Measurements from ENCODE around the gene FBXL16.
"Not testable (repeated sequence)": the region's sequence is repeated elsewhere in the genome, so short reads cannot be mapped to it uniquely, and the experiment has no call there.

Gene FBXL16

DNA sequence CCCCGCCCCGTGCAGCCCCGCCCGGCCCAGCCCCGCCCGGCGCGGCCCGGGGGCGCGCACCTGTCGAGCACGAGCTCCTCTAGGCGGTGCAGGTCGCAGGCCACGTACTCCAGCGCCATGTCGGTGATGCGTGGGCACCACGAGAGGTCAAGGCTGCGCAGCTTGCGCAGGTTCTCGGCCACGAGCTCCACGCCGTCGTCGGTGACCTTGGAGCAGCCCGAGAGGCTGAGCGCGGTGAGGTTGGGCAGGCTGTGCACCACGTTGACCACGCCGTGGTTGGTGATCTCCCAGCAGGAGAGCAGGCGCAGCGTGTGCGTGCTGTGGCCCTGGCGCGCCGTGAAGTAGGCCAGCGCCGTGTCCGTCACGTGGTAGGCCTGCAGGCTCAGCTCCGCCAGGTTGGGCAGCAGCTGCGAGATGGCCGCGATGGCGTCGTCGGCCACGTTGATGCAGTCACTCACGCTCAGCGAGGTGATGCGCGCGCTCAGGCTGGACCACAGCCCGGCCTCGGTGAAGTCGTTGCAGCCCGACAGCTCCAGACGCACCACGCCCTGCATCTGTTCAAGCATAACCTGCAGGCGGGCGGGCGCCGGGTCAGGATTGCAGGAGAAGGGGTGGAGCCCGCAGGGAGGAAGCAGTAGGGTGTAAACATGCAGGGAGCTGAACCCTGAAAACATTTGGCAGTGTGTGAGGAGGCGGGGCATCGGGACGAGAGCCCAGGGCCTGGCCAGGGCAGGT lies 10.1 kb downstream of the FBXL16 start:
- DNase-seq (ENCODE audit: low read depth, low spot score): peak; percentile 28

DNA sequence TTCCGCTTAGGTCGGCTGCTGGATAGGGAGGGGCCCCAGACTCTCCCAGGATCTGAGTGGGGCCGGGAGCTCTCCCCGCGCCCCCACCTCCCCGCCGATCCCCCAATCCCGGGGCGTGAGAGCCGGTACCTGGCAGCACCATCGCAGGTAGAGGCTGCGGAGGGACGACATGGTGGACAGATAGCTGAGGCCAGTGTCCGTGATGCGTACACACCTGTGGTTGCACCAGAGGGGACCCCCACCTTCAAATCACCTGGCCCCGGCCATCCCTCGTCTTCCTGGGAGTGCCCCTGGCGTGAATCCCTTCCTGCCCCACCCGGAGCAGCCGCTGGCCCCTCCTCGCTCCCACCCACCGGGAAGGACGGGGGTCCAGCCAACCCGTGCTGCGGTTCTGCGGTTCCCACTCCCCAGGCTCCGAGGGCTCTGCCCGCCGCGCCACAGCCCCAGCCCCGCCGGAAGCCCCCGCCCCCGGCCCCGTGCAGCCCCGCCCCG lies 10.7 kb downstream of the FBXL16 start:
- H3K4me3 ChIP-seq (ENCODE audit: low read length): peak overlapping the region; percentile 63
- no peak for DNase-seq (ENCODE audit: low read depth, low spot score)

More for the DNA sequence above, 10.1 kb downstream of the FBXL16 start:
- H3K4me3 ChIP-seq (ENCODE audit: low read length): peak overlapping the region; percentile 63

DNA sequence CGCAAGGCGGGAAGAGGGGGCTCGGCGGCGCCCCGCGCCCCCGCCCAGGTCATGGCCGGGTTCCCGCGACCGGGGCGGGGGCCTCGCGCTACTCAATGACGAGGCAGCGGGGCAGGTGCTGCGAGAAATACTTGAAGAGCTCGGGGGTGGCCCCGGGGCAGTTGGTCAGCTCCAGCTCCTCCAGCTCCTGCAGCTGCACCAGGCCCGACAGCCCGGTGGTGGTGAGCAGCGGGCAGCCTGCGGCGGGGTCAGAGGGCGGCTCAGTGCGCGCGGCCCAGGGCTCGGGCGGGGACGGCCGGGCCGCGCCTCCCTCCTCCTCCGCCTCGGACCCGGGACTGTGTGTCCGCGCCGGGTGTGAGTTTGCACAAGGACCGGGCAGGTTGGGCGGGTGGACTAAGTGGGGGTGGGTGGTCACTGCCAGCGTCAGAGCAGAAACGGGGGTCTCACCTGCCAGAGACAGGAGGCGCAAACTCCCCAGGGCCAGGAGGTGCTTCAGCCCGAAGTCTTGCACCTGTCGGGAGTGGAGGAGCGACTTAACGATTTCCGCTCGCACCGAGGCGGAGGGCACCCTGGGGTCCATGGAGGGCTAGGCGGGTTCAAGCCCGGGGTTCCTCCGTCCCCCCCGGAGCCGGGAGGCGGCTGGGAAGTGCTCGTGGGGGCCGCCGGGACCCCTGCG lies 11.3 kb downstream of the FBXL16 start:
- H3K4me3 ChIP-seq (ENCODE audit: low read length): peak overlapping the region; percentile 63

DNA sequence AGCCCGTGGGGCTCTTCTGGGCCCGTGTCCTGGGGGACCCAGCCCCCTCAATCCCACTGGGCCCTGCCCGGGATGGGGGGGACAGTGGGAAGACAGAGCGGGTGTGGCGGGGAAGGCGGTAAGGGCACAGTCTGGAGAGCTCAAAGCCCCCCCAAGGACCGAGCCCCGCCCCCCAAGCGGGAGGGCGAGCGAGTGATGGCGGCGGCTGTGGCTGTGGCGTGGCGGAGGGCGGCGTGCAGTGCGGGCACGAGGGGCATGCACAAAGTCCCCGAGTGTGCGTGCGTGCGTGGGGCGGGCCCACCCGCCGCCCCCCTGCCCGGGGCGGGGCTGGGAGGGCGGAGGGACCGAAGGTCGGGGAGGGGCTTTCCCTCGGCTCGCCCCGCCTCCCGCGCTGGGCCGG lies 11.8 kb downstream of the FBXL16 start:
- no peak overlapping the region for H3K4me3 ChIP-seq (ENCODE audit: low read length)
- DNase-seq (ENCODE audit: low read depth, low spot score): no peak

More for the DNA sequence above, 11.3 kb downstream of the FBXL16 start:
- DNase-seq (ENCODE audit: low read depth, low spot score): no peak

DNA sequence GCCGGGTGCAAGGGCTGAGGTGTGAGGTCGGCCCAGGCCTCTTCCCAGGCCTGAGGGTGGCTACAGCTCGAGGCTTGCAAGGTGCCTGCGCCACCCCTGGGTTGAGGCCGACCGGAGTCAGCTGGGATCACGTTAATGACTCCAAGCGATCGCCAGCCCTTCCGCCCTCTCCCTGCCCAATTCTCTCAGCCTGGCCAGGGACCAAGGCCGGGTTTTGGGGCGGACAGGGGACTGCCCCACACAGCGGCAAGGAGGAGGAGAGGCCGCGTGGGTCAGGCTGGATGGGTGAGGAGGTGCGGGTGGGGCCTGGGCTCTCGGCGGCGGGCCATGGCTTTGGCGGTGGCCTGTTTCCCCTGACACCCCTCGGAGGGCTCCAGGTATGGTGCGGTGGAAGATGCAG lies 12.2 kb downstream of the FBXL16 start:
- no peak overlapping the region for H3K4me3 ChIP-seq (ENCODE audit: low read length)
- DNase-seq (ENCODE audit: low read depth, low spot score): no peak

DNA sequence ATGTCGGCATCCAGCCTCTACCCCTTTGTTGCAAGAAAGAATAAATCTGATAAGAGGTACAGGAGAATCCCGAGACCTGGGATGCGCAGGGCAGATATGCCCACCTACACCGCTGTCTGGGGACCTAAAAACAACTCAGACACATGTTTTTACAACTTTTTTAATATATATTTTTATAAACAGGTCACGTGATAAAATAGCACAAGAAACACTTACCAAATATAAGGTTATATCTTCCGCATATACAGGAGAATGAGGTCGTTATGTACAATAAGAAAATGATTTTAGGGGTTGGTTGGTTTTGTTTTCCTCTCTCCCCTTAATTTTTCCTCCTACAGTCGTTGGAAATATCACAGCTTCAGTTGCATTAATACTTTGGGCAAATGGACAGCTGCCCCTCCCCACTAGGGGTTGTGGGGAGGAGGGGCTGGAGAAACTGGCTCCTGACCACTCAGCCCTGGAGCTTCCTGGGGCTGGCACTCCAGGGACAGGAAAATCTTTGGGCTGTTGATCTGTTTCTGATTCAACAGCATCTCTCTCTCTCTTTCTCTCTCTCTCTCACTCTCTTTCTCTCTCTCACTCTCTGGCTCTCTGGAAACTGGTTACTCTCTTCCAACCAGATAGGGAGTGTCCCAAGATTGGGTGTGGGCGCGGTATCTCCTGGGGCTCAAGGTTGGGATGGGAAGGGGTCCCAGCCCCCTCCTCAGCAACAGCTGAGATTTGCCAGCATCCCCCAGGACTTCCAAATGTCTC lies 13.1 kb downstream of the FBXL16 start:
- H3K4me3 ChIP-seq (ENCODE audit: low read length): no peak overlapping the region
- no peak for DNase-seq (ENCODE audit: low read depth, low spot score)

DNA sequence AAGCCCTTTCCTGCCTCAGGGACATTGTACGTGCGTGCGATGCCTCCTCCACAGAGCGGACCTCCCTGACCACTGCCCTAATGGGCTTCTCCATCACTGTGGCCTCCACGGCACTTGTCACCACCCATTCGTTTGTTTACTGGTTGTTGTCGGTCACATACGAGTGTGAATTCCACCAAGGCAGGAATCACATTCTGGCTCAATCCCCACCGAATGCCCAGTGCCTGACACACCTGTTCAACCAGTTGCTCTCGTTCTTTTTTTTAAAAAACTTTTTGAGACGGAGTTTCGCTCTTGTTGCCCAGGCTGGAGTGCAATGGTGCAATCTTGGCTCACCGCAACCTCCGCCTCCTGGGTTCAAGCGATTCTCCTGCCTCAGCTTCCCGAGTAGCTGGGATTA lies 14.4 kb downstream of the FBXL16 start:
- H3K4me3 ChIP-seq (ENCODE audit: low read length); DNase-seq (ENCODE audit: low read depth, low spot score): not testable (repeated sequence)

DNA sequence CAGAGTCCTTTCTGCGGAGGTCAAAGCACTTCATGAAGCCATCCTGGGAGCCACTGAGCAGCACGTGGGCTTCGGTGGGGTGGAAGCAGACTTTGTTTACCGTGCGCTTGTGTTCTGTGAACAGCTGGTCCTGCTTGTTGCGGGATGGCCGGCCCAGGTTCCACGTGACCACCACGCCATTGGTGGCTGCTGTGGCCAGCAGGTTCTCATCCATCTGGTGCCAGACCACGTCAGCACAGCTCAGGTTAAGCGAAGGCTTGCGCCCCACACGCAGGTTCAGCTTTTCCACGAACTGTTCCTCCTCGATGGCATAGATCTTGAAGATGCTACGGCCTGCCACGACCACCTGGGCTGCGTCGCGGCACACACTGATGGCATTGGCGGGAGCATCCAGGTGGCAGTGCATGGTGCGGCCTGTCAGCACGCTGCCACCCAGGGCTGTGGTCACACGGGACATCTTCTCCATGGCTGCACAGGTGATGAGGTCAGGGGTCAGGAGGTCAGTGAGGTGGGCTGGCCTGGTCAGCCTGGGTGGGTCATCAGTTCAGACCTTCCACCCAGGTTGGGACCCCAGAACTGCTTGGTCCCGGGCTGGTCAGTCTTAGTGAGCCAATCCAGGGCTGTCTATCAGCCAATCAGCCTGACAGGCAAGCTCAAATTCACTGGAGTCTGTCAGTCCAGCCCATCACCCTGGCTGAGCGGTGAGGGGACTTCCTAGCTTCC lies 16.3 kb downstream of the FBXL16 start:
- DNase-seq (ENCODE audit: low read depth, low spot score): no peak
- peak overlapping the region; percentile 91 for H3K4me3 ChIP-seq (ENCODE audit: low read length)

DNA sequence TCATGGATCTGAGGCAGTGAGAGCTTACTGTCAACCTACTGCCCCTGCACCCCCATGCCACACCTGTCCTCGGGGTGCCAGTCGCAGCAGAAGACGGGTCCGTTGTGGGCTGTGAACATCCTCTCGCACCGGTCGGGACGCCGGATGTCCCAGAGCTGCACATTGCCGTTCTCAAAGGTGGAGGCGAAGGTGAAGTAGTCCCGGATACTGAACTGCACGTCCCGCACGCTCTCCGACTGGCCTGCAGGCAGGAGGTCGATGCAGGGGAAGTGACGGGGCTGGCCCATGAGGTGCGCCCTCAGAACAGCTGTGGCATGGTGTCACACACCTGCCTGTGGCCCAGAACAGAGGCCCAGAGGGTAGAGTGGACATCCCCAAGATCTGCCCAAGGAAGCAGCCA lies 18.1 kb downstream of the FBXL16 start:
- DNase-seq (ENCODE audit: low read depth, low spot score): no peak
- H3K4me3 ChIP-seq (ENCODE audit: low read length): no peak overlapping the region

DNA sequence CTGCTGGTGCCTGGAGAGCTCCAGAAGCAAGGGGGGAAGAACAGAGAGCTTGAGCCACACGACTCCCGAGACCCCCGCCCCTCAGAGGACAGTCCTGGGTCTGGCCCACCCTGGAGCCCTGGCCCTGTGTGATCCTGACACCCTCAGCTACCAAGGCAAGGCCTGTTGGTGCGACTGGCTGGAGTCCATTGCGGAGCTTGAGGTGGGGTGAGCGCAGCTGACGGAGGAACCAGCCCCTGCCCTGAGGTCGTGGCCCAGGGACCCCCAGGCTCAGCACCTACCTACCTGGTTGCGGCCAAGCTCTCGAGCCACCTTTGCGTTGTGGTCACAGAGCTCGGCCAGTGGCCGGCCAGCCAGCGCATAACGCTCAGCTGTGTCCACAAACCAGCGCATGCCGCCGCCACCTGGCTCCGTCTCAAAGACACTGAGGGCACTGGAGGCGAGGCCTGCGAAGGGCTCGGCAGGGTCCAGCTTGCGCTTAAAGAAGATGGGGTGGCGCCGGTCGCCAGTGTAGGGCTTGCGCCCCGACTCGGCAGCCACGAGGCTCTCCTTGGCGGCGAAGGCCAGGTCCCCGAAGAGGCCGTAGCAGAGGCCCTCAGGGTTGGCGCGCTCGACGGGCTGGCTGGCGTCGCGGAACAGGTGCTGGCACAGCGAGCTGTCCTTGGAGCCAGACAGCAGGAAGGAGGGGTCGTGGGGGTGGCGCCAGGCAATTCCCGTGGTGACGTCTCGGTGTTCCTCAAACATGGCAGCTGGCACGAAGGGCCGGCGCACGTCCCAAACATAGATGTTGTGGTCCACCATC lies 18.9 kb downstream of the FBXL16 start:
- no peak overlapping the region for H3K4me3 ChIP-seq (ENCODE audit: low read length)
- DNase-seq (ENCODE audit: low read depth, low spot score): no peak

DNA sequence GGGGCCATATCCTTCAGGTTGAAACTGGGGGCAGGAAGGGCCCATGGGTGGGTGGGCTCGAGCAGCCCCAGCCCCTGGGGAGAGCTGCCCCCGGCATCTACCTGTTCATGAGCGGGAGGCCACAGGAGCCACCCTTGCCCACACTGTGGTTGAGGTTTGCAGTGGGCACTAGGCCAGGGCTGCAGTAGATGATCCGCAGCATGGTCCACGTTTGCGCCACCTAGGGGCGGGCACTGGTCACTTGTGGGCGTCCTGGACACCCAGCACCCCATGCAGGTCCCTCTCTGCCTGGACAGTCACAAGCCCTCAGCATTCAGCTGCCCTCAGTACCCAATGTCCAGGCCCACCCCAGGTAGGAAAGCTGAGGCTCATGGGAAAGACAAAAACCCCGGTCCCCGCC lies 19.6 kb downstream of the FBXL16 start:
- no peak for DNase-seq (ENCODE audit: low read depth, low spot score)
- H3K4me3 ChIP-seq (ENCODE audit: low read length): no peak overlapping the region

DNA sequence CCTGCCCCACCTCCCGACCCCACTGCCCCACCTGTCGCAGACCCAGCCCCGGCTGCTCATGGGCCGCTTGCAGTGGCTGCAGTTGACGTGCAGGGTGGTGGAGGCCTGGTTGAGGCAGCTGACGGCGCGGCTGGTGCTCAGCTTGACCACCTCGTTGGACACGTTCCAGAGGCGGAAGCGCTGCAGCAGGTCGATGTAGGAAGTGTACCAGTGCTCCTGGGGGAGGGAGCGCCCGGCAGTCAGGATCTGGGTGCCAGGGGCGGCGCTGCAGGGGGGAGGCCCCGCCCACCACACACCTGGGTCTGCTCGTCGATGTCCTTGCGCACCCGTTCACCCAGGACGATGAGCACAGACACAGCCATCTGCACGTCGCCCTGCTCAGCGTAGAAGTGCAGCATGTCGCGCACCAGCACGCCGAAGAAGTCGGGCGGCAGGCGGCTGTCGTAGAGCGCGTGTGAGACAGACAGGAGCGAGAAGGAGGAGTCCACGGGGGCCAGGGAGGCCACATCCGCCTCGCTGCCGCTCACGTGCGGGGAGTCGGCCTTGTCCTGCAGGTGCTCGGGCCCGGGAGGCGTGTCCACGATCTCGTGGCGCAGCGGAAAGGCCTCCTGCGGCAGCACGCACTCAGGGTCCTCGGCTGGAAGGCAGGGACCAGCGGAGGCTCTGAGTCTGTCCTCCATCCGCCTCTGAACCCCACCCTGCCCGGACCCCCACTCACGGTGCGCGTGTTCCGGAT lies 20.5 kb downstream of the FBXL16 start:
- no peak overlapping the region for H3K4me3 ChIP-seq (ENCODE audit: low read length)
- DNase-seq (ENCODE audit: low read depth, low spot score): no peak

DNA sequence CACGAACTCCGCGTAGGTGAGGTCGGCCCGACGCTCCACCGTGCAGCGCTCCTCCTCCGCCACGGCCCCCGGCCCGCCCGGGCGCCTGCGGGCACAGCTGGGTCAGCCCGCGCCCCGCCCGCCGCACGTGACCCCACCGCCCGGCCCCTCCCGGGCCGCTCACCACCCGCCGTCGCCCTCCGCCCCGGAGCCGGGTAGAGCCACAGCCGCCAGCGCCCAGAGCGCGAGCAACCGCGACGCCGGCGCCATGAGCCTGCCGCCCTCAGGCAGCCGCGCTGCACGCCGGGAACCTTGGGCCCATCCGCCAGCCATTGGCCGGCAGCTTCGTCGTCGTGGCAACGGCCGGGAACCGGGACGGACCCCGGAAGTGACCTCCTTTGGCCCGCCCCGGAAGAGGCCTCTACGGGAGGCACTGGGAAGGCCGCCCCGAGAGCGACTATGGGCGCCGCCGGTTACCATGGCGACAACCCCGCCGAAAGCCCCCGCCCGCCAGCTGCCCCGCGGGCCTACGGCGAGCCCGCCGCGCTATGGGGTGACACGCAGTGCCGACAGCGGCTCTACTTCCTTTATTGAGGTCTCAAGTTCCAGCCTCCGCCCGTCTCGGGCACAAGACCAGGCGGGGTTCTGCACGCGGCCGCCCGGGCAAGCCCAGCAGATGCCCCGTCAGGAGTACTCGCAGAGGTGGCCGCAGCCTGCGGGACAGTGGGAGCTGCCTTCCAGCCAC lies 21.4 kb downstream of the FBXL16 start, which contains the start of gene JMJD8:
Gene JMJD8, minus strand, starts transcription at position 264 of the 724 bp plus-strand sequence. Its CDS starts 15 bp downstream, at position 249.
- peak; percentile 90 for DNase-seq (ENCODE audit: low read depth, low spot score)
- peak within 1 kb of the TSS; percentile 57 for H3K4me3 ChIP-seq (ENCODE audit: low read length)

DNA sequence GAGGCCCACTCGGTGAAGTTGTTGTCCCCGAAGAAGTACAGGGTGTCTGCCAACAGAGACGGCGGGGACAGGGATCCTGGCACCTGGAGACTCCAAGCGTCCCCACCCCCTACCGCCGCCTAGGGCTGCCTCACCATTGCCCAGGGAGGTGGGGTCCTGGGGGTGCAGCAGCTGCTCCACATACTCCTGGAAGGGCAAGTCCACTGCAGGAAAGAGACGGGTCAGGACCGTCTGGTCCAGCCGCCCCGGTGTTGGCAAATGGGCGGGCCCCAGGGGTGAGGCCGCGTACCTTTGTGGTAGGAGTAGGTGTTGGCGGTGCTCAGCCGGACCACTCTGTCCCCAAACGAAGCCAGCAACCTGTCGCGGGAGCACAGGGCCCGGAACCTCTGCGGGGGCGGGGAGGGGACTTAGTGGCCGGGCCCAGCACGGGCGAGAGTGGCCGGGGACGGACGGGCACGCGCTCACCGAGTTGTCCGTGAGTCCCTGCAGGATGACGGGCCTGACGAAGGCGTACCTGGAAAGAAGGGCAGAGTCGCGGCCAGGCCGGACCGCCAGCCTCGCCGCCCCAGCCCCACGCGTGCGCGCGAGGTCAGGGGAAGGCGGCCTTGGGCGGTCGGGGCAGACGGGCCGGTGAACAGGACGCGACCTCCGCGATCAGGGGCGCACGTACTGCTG lies 22.1 kb downstream of the FBXL16 start:
- H3K4me3 ChIP-seq (ENCODE audit: low read length): peak overlapping the region; percentile 57
- DNase-seq (ENCODE audit: low read depth, low spot score): no peak

DNA sequence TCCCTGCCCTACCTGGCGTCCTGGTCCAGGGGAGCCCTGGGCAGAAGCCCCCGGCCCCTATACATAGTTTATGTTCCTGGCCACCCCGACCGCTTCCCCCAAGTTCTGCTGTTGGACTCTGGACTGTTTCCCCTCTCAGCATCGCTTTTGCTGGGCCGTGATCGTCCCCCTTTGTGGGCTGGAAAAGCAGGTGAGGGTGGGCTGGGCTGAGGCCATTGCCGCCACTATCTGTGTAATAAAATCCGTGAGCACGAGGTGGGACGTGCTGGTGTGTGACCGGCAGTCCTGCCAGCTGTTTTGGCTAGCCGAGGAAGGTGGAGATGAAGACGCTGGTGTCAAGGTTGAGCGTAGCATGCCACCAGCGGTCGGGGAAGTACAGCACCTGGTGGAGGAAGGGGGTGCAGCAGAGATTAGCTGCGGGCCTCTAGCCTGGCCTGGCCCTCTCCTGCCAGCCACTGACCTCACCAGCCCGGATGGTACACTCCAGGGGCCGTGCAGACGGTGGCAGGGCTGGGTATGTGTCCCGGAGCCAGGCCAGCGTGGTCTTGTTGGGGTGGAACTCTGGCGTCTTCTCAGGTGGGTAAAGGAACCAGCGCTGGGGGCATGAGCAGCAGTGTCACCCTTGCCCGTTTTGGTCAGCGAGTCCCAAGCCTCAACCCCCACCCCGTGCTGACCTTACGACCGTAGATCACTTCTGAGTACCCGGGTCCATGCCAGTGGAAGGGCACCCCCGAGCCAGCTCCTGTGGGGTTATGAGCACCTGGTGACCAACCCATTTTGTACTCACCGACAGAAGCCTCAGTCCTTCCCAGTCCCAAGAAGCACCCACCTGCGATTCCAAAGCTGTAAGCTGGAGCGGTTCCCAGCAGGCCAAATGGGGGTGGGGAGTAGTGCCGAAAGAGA lies 22.9 kb downstream of the FBXL16 start:
- no peak for DNase-seq (ENCODE audit: low read depth, low spot score)
- peak overlapping the region; percentile 57 for H3K4me3 ChIP-seq (ENCODE audit: low read length)
